WTC11 (cell line): ENCODE results near the gene ACAD8.

Source experiments
- CTCF ChIP-seq: fragments of 200-600 bp; IDR thresholded peaks from 2 replicates; pipeline ENCODE4 v1.8.0; 2022; ENCODE audit warnings: antibody characterized with exemption
- EMX1 ChIP-seq: fragments of 250-450 bp; sonication (Bioruptor Pico); IDR thresholded peaks from 2 replicates; pipeline ENCODE4 v1.8.0; 2021; ENCODE audit warnings: mild to moderate bottlenecking
- MAX ChIP-seq: sonication (generic); formaldehyde crosslinking; IDR thresholded peaks from 2 replicates; pipeline ENCODE4 v1.8.0; 2022; ENCODE audit warnings: mild to moderate bottlenecking, missing genetic modification reagents
- PRDM15 ChIP-seq: sonication (generic); formaldehyde crosslinking; IDR thresholded peaks from 2 replicates; pipeline ENCODE4 v1.8.0; 2022; ENCODE audit warnings: missing genetic modification reagents
- RORB ChIP-seq: fragments of 250-450 bp; sonication (Bioruptor Pico); IDR thresholded peaks from 2 replicates; pipeline ENCODE4 v1.9.0; 2021; ENCODE audit warnings: mild to moderate bottlenecking
- SMAD4 ChIP-seq: sonication (generic); formaldehyde crosslinking; IDR thresholded peaks from 2 replicates; pipeline ENCODE4 v1.8.0; 2022; ENCODE audit warnings: mild to moderate bottlenecking, missing genetic modification reagents
- ZNF121 ChIP-seq: sonication (generic); formaldehyde crosslinking; IDR thresholded peaks from 2 replicates; pipeline ENCODE4 v1.8.0; 2023; ENCODE audit warnings: missing genetic modification reagents
- ZSCAN18 ChIP-seq: fragments of 250-450 bp; sonication (Bioruptor Pico); IDR thresholded peaks from 2 replicates; pipeline ENCODE4 v2.1.2; 2022; ENCODE audit warnings: mild to moderate bottlenecking, moderate library complexity

- TF ChIP-seq EMX1 (CRISPR knock-in tag) (no peak), CTCF (no peak), ZSCAN18 (no peak), RORB (CRISPR knock-in tag) (no peak), PRDM15 (no peak), MAX (CRISPR knock-in tag) (no peak), SMAD4 (CRISPR knock-in tag) (no peak), ZNF121 (CRISPR knock-in tag) (no peak)
Measured at GRCh38 chr11:134282121-134283045, 29.0 kb downstream of the ACAD8 start.
